Ramos (cell line): ENCODE results near the gene BBS12.

Experiments
- in situ Hi-C: fragments of 300-500 bp; cut with MboI; formaldehyde crosslinking; loops from one replicate; pipeline ENCODE4 v1.14.3; 2022; ENCODE audit warnings: low sequenced_read_pairs; ENCODE audit not compliant: unreplicated experiment

BBS12 gene

DNA sequence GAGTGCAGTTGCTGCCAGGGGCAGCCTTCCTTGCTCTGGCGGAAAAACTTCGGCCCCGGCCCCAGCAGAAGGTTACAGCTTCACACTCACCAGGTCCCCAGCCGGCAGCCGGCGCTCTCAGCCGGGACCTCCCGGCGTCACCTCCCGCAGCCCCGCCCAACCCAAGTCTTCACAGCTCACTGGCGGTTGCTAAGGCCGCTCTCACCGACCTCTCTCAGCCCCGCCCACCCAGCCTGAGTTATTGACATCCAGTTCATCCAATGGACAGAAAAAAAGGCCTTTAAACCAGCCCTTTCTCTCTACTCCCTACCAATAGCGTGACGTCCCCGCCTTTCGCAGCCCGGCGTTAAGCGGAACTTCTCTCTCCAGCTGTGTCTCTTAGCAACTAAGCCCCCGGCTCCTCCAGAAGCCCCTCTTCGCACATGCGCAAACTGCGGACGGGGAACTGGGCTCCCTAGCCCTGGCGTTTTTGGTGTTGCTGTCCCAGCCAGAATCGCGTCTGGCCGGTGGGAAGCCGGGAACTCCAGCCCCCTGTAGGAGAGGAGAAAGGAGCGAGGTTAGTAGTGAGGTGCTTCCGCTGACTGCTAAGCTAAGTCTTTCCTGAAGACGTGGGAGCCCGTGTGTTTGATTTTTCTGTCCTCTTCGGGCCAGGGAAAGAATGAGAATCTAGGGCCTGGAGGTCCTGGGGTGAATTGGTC lies at the start of gene BBS12:
Gene BBS12, plus strand, starts transcription at position 376 of the 698 bp plus-strand sequence. CDS start 9,189 bp downstream, outside the sequence.
- in situ Hi-C loops, result no loop called here

DNA sequence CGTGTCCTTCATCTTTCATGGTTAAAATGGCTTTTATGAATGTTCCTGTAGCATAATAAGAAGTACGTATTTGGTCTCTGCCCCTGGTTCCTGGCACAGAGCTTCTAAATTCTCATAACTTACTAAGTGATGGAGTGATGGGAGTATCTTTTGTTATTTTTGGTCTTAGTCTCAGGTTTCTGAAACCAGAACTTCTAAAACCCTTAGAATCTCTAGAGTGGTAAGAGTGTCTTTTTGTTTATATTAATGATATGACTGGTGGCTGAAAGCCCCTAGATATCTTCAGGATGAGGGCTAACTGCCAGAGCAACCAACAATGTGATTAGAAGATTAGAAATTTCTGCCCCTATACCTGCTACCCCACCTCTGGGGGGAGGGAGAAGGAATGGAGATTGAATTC lies 45.8 kb upstream of the BBS12 start:
- in situ Hi-C loops, result no loop called here

DNA sequence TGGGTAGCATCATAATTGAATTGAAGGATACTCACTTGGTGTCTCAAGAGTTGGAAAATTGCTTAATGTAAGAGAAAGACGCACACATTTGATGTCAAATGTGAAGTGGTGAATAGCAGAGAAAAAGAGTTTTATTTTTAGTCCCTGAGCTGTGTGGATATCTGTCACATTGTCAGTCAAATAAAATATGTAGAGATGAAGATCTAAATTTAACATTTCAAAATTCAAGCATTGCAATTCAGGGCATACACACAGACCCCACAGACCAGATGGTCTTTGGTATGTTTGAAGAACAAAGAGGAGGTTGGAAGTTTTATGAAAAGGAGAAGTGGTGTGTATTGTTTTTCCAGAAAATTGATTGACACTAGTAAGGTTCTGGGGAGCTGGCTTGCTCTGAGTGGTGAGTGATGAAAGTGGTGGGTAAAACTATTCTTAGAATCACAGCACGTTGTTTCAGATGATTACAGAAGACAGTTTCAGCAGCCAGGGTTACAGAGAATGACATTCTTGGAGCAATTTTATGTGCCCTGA lies 44.9 kb upstream of the BBS12 start:
- in situ Hi-C loops, result no loop called here

DNA sequence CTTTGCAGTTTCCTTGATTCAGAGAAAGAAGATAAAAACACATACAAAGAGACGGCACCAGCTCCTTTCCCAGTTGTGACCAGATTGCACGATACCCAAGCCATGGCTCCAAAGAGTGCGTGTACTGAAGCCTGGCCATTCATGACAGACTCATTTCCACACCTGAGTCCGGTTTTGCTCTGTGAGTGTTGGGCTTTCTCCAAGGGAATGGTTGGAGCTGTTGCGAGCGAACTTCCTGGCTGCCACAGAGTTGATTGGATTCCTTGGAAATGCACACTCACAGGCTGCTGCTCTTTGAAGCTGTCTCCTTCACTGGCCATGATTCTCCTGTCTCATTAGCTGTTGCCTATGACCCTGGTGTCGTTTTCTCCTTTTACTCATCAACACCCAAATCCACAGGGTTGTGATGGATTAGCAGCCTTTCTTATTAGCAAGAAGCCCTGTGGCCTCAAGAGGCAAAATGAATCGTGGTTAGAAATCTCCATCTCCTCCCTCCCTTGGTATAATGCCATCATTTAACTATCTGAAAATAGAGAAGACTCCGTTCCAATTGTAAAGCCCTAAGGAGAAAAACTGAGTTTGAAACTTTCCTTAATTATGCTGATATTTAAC lies 43.9 kb upstream of the BBS12 start:
- in situ Hi-C loops, result no loop called here

DNA sequence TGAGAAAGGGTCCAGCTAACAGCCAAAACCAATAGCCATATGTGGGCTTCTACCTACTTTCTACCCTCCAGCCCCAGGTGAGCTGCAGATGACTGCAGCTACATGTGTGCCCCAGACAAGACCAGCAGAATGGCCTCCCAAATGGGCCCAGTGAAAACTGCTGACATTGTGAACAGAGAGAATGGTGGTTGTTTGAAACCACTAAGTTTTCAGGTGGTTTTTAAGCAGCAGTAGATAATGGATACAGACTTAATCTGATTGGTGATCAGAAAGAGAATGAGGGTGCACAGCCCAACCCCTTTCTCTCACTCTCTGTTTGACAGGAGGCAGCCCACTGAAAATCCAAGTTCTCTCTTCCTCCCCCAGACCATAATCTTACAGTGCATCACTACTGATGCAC lies 42.5 kb upstream of the BBS12 start:
- in situ Hi-C loops, result no loop called here

DNA sequence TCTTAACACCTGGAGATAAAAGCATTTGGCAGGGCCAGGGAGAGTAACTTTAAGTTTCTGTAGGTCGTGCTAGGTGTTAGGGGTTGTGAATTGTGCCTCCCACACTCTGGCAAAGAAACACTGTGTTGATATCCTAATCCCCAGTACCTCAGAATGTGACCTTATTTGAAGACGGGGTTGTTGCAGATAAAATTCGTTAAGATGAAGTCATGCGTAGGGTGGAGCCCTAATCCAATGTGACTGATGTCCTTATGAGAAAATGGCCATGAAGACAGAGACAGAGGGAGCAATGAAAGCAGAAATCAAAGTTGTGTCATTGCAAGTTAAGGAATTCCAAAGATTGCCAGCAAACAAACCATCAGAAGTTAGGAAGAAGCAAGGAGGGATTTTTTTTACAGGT lies 40.5 kb upstream of the BBS12 start:
- in situ Hi-C loops, result no loop called here

DNA sequence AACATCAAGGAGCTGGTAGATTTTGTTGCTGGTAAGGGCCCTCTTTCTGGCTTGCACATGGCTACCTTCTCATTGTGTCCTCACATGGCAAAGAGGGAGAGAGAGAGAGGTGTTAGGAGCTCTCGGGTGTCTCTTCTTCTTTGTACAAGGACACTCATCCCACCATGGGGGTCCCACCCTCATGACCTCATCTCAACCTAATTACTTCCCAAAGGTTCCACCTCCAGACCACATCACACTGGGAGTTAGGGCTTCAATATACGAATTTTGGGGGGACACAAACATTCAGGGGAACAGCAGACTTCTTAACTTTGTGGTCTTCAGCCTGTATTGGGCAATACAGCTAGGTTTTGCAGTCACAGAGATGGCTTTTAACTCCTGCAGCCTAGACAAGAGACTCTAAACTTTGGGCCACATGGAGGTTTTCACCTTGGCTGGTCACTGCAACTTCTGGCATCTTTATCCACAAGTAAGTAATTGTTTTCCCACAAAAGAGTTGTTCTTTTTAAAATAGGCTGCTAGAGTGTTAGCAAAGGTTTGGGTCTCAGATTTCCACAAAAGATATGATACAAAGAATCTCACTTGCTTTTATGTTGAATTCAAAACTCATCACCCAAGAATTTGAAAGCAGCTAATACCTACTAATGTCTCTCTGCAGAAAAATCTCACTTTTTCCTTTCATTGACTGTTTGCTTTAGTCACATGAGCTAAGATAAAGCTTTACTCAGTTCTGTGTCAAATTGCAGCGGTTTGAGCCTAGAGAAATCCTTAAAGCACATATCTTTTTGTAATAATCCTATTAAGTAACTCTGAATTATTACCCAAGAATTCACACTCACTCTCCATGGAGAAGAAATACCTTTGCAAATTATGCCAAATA lies 39.6 kb upstream of the BBS12 start:
- in situ Hi-C loops, result no loop called here

DNA sequence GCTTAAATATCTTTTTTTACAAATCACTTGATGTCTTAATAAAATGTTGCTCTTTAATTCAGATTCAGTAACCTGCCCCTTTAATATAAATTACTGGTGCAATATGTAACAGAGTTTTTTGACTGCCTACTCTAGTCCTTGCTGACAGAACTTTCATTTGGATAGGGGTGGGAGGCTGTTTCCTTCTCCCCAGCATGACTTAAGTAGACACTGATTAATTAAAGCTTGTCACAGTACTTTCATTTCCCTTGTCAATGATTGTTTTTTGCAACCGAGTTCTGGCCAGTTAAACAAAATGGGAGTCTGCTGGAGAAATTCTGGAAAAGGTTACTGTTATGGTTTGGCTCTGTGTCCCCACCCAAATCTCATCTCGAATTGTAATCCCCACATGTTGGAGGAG lies 37.3 kb upstream of the BBS12 start:
- in situ Hi-C loops, result no loop called here

DNA sequence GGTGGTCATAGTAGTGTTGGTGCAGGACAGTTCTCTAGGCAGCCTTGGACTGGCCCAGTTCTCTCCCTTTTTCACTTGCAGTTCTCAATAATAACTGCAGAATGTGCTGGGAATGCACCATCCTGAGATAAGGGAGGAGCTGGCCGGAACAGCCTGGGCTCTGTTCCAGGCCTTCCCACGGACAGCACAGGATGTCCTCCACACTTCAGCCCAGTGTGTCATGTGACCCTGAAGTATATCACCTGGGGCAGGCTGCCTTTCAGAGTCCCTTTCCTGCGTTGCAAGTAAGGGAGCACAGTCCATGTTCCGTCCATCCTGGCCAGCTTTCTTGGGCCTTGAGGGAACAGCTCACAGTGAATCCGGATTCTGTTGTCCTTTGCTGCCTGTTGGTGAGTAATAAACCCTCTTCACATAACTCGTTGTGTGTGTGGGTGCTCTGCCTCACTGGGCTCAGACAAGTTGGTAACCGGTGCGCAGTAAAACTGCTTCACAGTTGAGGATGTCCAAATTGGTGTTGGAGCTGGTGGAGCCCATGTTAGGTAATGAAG lies 32.3 kb upstream of the BBS12 start:
- in situ Hi-C loops, result no loop called here

DNA sequence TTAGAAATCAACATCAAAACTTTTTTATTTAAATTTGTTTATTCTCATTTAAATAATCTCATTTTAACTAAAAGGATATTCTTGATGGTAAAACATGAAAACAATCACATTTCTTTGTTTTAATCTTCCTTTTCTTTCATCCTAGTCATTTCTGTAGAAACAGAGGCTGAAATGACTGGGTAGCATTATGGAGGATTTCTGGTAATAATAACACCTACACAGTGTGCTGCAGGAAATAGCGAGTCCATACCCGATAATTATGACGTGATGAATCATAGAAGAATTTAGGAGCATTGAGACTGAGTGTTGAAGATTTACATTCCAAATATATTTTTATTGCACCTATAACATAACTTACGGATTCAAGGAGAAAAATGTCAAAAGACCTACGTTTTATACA lies 31.4 kb upstream of the BBS12 start:
- in situ Hi-C loops, result no loop called here

DNA sequence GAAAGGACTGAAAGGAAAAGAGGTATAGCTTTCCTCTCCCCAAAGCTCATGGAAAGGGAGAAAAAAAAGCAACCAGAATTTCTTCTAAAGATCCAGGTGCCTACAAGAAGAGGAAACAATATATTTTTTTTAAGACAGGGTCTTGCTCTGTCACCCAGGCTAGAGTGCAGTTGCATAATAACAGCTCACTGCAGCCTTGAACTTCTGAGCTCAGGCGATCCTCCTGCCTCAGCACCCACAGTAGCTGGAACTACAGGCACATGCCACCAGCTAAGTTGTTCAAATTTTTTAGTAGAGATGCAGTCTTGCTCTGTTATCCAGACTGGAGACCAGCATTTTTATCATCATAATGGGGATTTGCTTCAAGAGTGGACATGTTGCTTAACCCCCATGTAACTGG lies 30.5 kb upstream of the BBS12 start:
- in situ Hi-C loops, result no loop called here

DNA sequence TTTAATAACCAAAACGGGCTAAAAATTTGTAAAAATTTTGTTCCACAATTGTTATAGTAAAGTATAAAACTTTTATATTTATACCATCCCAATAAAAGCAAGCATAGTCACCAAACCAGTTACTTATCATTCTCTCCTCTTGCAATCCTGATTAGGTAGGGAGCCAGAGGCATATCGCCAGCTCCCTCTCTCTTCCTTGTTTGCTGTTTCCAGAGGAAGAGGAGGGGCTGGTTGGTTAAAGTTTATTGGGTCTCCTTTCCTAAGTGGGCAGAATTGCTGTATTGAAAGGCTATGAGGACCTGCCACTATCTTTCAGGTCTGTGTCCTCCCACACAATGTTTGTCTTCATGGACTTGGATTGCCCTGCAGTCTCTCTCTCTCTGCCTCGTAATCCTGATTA lies 29.6 kb upstream of the BBS12 start:
- in situ Hi-C loops, result no loop called here

DNA sequence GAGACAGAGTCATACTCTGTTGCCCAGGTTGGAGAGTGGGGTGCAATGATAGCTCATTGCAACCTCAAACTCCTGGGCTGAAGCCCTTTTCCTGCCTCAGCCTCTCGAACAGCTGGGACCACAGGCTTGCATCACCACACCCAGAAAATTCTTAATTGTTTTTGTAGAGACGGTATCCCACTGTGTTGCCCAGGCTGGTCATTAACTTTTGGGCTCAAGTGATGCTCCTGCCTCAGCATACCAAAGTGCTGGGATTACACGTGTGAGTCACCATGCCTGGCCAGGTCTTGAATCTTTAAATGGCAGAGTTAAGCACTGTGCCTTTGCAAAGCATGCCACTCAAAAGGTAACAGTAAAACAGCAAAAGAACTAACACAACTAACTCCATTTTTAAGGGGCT lies 28.6 kb upstream of the BBS12 start:
- in situ Hi-C loops, result no loop called here

DNA sequence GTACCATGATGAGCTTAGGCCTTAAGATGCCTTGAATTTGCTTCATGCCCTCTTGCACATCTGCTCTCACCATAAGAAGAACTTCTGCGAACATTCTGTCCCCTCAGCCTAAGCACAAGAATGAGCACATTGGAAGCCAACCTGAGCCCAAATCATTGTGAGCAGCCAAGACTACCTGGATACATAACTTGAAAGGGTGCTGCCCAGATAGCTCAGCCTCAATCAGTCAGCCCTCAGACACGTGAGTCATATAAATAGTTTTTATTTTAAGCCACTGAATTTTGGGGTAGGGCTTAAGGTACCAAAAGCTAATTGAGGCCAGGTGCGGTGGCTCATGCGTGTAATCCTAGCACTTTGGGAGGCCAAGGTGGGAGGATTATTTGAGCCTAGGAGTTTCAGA lies 27.5 kb upstream of the BBS12 start:
- in situ Hi-C loops, result no loop called here

DNA sequence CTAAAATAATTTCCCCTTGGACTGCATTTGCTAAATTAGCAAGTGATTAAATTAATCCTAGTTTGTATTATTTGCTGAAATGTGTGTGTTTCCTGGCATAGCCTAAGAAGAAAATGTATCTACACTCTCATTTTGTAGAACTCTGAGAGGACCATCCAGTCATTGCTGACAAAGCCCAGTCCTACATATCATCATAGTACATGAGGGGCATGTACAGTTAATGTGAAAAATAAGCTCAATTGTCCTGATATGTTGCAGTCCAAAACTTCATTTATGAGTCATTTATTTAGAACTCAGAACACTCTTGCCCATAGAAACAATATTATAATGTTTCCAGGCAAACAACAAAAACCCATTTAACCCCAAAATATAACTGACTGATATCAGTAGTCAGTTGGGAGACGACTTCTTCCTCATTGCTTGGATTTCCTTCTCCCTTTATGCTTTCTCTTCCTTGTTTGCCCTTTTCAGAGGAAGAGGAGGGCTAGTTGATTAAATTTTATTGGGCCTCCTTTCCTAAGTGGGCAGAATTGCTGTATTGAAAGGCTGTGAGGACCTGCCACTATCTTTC lies 26.9 kb upstream of the BBS12 start:
- in situ Hi-C loops, result no loop called here

DNA sequence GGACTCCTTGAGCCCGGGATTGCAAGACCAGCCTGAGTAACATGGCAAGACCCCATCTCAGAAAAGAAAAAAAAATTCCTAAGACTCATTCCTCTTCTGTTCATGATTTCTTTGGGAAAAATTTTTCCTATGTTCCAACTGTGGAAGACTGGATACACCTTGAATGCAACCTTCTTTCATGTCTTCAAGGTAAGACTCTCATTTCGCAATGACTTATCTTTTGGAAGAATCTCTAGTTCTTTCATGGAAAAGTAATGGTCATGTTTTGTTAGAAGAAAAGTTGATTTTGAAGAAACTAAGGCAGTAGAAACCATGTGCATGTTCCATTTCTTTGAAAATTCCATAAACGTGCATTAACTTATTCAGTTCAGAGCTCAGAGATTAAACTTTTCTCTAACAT lies 26.0 kb upstream of the BBS12 start:
- in situ Hi-C loops, result no loop called here

DNA sequence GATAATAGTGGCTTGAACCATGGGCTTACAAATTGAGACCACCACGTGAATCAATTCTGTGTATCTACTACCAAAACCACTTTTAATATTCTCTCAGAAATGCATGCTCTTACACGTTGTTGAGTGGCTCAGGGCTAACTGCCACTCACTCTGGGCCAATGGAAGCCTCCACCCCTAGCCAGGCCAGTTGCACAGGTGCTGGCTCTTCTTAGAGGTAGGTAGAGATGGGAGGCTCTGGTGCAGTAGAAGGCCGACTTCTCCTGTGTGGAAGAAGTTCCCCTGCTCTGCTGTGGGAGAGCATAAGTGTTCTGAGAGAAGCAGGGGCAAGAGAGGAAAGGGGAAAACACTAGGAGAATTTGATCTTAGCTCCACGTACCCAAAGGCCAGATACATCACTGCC lies 25.0 kb upstream of the BBS12 start:
- in situ Hi-C loops, result no loop called here

DNA sequence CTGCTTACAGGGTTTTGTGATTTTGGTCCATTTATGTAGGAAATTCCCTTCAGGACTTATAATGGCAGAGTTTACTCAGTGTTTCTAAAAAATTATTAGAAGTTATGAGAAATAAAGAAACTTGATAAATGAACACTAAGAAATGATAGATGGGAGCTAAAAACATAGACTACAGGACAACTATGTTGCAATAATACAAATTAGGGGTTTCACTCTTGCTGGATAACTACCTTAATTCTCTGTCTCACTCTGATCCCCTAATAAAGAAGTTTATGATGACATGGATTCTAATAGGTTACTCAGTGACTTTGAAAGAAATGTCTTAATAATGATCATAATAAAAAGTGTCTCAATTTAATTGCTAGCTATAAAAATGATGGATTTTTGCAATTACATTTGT lies 23.3 kb upstream of the BBS12 start:
- in situ Hi-C loops, result no loop called here

DNA sequence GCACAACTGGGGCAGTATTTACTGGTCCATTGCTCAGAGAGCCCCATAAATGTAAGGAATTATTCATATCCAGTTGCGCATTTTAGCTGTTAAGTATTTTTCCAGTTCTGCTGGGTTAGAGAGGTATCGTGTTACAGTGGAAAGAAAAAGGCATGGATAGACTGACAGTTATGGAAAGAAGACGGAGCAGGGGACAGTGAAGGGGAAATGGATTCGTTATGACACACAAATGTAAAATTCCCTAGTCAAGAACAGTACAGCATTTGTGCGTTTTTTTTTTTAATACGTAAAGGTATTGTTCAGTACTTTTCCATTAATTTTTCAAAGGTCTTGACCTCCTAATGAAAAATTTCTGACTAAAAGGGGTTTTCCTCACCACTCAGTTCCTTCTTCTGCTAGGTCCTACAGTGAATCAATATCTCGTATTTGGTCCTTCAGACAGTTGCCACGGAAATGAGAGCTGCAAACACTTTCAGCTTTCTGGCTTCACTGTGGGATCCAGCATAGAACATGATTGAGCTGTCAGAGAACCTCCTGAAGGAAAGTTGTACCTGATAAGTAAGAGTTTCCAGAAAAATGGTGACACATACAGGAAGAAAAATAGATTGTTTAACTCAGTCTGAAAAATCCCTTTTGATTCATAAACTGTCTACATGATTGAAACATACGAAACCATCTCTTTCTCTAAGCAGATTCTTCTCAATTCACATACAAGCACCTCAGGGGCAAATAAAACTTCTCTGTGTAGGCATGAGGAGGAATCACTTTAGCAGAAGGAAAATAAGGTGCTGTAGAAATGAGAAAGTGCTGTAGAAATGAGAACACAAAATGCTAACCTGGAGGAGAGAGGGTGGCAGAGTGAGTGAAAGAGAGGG lies 21.8 kb upstream of the BBS12 start:
- in situ Hi-C loops, result no loop called here

DNA sequence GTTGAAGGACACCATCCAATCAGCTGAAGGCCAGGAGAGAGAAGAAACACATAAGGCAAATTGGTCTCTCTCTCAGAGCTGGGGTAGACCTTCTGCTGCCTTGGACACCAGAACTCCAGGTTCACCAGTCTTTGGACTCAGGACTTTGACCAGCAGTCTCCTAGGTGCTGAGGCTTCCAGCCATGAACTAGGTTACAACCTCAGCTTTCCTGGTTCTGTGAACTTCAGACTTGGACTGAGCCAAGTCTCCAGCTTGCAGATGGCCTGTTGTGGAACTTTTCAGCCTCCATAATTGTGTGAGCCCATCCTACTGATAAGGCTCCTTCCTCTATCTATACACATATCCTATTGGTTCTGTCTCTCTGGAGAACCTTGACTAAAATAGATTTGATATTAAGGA lies 20.6 kb upstream of the BBS12 start:
- in situ Hi-C loops, result no loop called here
